Measurements from ENCODE around the gene USH1C.

USH1C gene

DNA sequence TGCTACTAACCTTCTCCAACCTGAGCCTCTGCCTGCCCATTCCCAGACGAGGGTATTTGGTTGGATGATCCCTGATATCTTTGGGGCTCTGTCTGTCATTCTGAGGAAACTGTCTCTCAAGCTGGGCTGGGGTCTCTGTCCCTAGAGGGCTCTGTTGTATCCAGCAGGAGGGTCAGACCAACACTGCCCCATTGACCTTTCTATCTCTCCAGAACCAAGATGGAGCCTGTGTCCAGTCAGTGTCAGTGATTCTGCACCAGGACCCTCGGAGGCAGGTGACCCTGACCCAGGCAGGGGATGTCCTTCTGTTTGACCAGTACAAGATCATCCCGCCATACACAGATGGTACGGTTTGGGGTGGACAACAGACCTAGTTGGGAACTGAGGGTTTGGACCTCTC, 24.7 kb upstream of the USH1C start:
- DNase-seq = no peak

DNA sequence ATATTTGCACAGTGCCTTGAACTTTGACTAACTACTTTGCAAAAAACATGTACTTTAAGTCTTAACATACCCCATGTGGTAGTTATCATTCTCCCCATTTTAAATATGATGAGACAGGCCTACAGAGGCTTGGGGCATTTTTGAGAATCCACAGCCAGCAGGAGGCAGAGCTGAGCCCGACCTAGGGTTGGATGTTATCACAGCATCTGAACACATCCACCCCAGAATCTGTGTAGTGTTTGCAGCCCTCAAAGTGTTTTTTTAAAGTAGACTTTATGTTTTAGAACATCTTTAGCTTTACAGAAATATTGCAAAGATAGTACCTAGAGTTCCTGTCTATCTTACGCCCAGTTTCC, 20.4 kb upstream of the USH1C start:
- DNase-seq = no peak

DNA sequence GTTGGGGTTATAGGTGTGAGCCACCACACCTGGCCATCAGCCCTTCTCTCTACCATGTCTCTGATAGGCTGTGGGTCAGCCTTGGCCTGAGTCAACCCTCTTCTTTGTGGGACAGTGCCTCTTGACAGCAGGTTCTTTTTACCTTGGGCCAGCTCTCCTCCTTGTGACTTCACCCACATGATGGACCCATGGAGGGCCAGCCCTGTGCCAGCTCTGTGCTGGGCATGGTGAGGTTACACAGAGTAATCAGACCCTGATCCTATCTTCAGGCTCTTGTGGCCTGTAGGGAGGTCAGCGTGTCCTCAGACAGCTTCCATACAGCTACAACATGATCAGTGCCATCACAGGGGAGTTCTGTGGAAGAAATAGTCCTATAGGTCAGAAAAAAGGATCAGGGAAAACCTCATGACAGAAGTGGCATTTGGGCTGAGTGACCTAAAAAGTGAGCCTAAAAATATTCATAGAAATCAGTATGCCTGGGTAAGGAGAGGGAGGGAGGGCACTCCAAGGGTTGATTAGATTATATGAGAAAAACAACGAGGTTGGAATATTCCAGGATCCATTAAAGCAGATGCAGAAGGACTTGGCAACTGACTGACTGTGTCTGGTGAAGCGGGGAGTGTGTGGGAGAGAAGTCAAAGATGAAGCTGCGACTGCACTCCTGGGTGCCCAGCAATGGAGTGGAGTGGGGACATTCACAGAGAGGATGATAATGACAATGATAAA, 19.9 kb upstream of the USH1C start:
- no peak for DNase-seq

DNA sequence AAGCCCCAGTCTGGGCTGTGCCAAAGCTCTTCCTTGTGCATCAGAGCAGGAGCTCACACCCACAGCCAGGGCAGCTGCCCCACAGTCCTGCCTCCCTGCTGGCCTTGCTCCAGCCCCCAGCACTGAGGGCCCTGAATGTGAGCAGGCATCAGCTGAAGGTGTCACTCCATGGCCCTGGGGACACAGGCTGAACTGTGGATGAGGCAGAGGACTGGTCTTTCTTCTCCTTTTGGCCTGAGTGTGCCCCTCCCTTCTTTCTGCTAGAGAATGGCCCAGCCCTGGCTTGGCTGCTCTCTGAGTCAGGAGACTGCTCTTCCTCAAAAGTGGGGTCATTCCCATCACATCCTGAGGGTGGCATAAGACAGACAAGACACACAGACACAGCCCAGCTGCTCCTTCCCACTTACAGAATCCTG, 19.0 kb upstream of the USH1C start:
- DNase-seq = no peak

DNA sequence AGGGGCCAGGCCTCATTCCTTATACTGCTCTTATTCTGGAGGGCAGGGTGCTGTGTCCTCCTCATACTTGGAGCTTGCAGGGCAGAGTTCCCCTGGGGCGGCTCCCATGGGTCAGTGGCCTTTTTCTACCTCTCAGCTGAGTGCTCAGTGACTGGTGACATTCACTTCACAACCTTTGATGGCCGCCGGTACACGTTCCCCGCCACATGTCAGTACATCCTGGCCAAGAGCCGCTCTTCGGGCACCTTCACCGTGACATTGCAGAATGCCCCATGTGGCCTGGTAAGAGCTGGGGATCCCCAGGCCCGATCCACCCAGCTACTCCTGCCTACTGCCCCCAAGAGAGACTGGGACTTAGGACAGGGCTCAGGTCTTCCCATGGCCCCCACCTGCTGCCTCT, 17.3 kb upstream of the USH1C start:
- no peak for DNase-seq

DNA sequence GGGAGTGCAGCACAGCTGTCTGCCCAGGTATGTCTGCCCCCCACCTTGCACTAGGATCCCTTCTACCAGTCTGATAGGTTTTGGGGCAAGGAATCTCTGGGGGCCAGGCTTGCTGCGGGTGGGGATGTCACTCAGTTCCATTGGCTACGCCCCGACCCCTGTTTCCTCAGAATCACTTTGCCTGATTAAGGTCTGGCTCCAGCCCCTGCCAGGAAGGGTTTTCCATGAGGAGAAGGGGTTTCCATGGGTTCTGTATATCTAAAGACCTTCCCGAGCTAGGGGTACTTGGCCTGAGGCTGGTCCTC, 16.8 kb upstream of the USH1C start:
- no peak for DNase-seq

DNA sequence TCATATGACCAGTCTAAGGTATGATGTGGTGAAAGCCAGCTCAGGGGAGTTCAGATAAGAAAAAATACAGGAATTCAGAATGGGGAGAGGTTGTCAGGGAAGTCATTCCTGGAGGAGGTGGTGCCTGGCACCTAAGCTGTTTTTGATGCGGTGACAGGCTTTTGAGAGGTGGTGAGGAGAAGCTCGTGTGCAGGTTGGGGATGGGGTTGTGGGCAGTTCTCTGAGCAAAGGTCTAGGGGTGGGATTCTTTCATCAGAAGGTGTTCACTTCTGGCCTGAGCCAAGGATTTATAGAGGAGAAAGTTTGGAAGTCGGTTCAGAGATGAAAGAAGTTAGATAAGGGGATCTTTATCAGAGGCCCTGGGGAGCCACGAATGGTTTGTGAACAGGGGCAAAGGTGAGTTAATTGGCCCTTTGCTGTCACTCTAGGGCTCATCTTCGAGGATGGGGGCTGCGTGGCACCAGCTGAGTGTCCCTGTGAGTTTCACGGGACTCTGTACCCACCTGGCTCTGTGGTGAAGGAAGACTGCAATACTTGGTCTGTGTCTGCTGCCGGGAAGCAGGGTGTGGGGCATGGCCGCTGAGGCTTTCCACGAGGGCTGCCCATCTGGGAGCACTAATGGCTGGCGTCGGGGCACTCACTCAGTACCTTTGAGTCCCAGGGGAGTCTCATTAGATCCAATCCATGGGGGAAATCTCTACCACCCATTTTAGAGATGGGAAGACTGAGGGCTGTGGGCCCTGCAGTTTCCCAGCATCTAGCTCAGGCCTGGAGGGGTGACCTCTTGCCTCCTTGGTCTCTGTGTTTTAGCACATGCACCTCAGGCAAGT, 16.3 kb upstream of the USH1C start:
- no peak for DNase-seq

DNA sequence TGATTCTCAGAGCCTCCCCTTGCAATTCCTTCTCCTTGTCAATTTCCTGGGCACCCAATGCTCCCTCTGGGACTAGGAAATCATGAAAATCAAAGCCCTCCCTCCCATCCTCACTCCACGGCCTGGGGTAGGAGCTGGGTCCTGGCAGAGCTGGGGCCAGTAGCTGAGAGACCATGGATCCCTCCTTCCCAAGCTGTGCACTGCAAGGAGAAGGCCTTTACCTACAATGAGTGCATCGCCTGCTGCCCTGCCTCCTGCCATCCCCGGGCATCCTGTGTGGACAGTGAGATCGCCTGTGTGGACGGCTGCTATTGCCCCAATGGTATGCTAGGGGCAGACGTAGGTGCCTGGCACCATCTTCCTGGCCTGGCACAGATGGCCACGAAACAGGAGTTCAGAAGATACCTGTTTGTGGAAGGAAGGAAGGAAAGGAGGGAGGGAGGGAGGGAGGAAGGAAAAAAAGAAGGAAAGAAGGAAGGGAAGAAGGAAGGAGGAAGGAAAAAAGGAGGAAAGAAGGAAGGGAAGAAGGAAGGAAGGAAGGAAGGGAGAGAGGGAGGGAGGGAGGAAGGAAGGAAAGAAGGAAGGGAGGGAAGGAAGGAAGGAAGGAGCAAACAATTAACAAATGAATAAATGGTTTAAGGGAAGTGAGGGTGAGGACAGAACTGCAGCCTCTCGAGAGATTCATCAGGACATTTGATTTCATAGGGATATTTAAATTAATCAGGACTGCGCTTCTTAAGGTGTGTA, 15.3 kb upstream of the USH1C start:
- no peak for DNase-seq

DNA sequence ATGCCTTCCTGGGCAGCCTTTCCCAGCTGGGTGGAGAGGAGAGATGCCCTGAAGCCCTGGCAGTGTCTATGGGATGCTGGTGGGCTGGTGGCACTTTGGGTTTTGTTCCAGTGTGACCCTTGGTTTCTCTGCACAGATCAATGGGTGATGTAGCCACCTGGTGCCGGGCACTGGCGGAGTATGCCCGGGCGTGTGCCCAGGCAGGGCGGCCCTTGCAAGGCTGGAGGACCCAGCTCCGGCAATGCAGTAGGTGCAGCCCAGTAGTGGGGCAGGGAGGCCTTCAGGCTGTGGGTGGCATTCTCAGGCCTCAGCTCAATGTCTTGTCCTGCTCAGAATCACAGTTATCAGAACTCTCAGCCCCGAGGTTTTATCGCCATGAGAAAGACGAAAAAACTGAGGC, 14.7 kb upstream of the USH1C start:
- no peak for DNase-seq

DNA sequence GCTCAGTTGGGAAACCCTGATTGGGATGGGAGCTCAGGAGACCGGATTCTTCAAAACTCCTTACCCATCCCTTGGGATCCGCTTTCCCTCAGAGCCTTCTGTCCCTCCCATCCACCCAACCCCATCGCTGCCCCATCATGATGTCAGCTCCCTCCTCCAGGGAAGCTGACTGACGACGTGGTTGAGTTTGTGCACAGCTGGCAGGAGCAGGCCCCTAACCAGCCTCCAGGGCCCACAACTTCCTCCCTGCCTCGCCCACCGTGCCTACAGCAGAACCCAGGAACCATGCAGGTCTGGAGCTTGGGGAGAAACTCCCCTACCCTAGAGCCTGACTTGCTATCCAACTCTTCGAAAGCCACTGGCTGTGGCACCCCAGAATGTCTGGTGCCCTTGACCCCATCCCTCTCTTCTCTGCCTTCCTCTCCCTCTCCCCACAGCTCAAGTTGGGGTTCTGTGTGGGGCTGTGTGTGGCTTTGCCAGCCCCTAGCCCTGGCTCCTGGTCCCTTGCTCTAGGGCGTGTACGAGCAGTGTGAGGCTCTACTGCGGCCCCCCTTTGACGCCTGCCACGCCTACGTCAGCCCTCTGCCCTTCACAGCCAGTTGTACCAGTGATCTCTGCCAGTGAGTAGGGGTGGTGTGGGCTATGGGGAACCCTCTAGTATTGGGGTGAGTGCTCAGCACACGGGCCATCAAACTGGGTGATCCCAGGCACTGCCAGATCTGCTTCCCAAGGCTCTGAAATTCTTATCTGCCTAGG, 14.0 kb upstream of the USH1C start:
- DNase-seq = no peak

DNA sequence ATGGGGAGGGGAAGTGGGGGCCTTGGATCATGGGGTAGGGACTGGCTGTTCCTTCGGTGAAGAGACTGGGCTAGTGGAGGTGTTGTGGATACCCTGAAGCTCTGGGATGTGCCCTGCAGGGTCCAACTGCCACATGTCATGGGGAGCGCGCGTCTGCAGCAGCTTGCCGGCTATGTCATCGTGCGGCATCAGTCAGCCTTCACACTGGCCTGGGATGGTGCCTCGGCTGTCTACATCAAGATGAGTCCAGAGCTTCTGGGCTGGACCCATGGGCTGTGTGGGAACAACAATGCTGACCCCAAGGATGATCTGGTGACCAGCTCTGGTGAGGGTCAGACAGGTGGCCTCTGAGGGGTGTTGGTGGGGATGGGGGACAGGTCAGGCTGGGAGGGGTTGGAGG, 12.8 kb upstream of the USH1C start:
- no peak for DNase-seq

DNA sequence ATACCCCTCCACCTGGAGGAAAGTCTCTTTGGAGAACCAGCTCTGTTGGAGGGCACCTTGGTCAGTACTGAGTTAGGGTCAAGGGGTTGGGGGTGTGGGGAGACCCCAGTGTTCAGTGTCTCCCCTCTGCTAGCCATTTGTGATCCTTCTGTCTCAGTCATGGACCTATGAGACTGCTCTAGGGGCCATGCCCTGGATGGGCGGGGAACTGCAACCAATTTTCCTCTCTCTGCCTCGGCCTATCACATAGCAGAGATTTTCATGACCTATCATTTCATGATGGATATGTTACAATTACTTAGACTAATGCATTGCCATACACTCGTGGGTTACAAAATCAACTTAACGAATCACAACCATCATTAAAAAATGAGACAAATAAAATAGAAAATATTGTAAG, 10.3 kb upstream of the USH1C start:
- no peak for DNase-seq

DNA sequence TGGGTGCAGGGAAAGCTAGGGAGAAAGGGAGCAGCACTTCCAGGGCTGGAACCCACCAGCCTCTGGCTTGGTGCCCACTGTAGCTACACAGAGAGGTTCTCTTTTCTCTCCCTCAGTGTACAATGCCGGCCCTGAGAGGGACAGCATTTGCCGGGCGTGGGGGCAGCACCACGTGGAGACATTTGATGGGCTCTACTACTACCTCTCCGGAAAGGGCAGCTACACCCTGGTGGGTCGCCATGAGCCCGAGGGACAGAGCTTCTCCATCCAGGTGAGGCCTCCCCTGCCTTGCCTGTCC, 9.0 kb upstream of the USH1C start:
- DNase-seq = no peak

DNA sequence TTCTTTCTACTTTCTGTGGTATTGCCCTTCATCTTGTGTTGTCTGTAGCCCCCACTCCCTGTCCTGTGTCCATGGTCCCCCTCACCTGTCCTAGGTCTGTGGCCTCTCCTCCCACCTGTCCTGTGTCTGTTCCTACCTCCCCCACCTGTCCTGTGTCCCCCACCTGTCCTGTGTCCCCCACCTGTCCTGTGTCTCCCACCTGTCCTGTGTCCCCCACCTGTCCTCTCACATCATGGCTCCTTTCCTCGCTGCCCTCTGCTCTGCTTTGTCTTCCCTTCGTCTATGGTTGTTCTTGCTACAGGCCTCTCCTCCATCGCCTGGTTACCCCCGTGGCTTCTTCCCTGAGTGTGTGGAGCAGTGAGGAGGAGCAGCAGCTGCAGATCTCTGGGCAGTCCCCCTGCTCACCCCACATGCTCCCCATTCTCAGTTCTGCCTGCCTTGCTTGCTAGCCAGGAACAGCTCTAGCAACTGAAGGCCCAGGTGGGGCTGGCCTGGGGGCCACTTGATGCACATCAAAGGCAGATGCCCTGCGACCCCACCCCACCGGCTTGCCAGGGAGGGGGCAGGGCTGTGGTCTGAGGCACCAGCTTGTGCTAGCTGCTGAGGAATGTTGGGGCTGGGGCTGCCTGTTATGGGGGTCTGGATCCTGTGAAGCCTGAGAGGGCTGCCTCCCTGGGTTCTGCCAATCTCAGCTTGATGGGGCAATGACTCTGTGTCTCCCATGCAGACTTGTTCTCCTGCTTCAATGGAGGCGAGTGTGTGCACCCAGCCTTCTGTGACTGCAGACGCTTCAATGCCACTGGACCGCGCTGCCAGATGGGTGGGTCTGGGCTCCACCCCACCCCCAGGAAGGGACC, 8.4 kb upstream of the USH1C start:
- no peak for DNase-seq

DNA sequence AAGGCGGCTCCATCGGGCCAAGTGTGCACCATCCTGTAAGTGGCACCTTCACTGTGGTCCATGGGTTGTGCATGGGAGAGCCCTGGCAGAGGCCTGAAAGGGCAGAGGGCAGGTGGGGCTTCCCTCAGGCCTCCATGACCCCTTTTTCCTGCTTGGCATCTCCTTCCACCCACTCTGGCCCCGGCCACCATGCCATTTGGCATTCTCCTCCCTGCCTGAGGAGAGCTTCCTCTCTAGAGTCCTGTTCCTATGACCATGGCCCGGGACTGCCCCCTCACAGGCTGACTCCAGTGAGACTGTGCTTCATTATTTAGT, 7.8 kb upstream of the USH1C start:
- no peak for DNase-seq

DNA sequence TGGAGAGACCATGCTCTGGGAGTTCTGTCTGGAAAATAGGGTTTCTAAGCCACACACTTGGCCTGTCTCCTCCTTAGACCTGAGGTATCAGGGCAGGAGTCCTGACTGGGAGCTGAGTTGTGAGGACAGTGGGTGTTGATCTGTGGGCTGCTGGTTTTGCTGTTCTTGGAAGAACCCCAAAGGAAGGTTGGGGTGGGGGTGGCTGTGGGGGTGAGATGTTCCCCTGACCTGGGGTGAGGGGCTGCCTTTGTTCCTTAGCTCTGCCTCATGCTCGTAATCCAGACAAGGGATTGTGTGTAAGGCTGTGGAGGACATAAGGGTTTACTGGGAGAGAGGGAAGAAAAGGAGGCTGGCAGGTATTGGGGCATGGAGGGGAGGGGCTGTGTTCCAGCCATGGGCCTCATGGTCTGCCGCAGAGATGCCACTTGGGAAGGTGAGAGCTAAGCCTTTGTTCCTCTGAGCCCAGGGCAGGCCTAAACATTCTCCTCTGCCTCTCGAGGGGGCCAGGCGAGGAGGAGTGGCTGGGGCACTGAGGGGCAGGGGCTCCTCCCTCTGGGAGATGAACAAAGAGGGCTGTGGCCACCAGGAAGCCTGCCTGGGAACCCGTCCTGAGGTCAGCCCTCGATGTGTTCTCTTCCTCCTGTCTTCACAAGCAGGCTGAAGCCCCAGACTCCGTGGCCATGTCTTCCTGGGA, 7.3 kb upstream of the USH1C start:
- no peak for DNase-seq

DNA sequence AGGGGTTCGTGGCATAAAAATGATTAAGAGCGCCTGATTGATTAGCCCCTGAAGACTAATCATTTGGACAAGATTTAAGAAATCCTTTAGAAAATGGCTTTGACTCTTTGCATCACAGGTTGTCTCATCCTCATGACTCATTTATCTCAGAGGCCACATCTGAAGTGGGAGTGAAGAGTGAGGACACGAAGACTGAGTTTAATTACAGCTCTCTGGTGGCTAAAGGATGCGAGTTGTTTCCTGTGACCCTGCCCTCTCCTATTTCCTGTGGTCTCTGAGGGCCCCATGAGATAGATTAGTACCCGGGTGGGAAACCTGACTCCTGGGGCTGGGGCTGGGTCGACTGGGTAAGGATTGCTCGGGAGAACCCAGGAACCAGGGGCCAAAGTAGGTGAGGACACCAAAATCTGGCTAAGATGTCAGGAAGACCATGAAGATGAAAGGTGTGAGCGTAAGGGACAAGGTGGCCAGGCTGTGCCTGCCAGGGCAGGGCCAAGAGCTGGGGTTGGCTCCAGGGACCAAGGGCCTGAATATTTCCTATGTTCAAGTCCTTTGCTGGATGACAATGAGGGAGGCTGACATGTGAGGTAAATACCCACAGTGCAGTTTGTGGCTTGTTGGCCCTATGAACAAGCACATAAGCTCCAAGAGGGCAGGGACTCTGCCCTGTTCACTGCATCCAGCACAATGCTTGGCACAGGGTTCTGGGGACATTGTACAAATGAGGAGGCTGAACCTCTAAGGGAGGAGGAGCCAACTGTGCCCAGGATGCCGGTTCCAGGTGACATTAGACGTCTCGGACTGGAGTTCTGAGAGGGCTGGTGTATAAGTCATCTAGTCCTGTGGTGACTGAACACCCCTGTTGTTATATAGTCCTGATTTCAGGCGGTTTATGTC, 6.5 kb upstream of the USH1C start:
- DNase-seq = no peak

DNA sequence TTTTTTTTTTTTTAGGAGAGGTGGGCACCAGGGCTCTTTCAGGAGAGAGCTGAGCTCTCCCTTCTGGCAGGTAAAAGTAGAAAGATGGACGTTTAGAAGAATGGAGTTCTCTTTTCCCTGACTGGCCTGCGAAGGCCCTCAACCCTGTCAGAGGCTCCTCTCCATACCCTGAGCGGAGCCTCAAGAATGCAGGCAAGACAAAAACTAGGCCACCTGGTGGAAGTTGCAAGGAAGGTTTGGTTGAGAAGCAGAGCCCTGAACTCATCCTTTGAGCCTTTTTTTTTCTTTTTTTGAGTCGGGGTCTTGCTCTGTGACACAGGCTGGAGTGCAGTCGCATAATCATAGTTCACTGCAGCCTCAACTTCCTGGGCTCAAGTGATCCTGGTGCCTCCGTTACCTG, 4.2 kb upstream of the USH1C start:
- no peak for DNase-seq

DNA sequence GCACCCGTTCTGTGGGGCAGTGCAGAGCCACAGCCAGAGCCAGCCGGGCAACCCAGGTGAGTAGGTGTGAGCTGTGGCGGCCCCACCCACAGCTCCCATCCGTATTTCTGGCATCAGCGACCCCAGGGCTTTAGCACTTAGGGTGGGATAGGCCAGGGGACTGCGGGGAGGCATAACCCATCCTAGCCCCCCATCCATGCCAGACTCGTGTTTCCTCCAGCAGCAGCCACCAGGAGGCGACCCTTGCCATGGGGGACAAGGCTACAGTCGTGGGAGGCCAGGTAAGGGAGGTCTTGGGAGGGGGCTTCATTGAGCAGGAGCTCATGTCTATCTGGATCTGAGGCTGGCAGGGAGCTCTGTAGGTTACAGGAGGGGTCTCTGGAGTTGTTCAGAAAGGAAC, 3.7 kb upstream of the USH1C start:
- DNase-seq = no peak

DNA sequence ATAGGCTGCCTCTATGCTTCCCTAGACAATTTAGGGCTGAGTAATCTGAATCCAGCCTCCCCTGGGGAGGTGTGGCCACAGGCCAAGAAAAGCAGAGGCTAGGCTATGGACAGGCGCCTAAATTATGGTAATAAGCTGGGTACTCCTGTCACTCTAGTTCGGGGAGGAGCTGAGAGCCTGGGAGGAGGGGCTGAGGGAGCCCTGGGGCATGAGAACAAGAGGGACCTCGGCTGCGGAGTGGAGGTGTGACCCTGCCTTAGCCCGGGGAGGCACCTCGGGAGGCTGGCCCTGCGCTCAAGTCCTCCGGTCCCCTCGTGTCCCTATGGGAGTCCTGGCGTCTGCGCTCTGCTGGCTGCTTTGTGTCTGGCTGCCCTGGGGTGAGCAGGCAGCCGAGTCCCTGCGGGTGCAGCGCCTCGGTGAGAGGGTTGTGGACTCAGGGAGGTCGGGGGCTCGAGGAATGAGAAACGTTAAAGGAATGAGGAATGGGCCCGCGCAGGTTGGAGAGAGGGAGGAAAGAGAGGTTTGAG, 2.9 kb upstream of the USH1C start, which contains the start of gene OTOG:
Gene OTOG (plus strand): TSS at position 209 of the 527 bp plus-strand sequence. CDS start 114 bp downstream, at position 323.
- peak; percentile 46 for DNase-seq

DNA sequence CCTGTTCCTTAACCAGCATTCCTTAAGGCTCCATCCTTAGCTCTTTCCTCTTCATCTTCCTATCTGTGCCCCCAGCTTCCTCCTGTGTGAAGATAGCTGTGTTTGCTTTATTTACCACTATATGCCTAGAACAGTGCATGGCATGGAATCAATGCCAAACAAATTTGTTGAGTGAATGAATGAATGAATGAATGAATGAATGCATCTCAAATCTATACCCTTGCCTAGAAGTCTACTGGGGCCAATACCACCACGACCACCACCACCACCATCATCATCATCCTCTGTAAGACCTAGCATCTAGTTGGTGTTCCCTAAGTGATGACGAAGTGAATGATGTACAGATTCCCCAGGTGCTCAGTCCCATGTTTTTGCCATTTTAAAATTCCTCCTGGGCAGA, 2.0 kb upstream of the USH1C start:
- DNase-seq = no peak

All from NCI-H2029 treated with DMSO at 0.1 percent for 48 hours (cell line).